TTC549 (cell line): ENCODE results near the gene SBF2.
A peak's percentile ranks its signal among the peaks of the same experiment; 100 is the strongest.
"Not testable (repeated sequence)": the region's sequence is repeated elsewhere in the genome, so short reads cannot be mapped to it uniquely, and the experiment has no call there.

Source experiments
- FAIRE-seq: peaks from 2 replicates; lab custom pipeline; 2012; peaks lifted over from hg19 to GRCh38; lab: Jason Lieb, UNC

The SBF2 gene

DNA sequence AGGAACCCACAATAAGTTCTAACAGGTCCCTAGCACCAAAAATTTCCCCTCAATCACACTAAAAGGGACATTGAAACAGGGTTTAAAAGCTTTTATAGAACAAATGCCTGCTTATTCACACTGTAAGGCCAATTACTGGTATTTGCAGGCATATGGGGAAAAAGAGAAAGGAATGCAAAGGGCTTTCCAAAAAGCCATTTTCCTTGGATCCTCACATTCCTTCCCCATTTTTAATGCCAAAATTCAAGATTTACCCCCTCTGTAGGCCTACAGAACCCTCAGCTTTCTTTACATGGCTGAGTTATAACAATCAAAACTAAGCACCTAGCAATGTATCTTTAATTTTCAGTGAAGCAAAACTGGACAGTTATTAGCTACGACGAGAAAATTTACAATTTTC lies 102.0 kb downstream of the SBF2 start:
- FAIRE-seq: no peak

DNA sequence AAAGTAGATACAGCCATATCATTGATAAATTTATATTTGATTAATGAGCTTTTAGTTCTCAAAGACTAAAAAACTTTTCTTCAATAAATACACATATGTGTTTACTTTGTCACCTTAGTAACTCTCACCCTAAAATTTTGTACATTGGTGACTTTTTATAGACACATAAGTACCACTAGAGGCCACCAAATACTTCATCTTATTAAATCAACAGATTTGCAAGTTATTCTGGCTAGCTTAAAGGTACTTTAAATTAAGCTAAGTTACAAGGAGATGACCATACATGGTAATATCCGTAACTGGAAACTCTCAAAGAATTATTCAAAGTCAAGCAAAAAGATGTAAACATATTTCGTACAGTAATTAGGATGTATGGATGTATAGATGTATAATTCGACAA lies 112.2 kb downstream of the SBF2 start:
- peak; percentile 75 for FAIRE-seq

DNA sequence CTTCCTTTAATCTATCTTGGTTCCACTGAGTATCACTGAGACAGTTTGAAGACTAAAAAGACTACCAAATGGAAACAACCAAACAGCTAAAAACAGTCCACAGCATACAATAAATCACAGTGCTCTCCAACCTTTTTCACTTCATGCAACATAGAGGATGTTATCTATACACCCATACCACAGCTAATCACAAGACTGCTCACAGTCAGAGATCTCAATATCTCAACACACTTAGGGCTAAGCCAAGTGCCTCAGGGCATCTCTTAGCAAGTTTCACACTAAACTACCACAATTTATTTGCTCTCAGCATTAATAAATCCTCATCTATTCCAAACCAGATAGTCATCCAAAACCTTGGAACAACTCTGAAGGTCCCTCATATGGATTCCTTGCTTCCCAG lies 129.4 kb downstream of the SBF2 start:
- FAIRE-seq: no peak

DNA sequence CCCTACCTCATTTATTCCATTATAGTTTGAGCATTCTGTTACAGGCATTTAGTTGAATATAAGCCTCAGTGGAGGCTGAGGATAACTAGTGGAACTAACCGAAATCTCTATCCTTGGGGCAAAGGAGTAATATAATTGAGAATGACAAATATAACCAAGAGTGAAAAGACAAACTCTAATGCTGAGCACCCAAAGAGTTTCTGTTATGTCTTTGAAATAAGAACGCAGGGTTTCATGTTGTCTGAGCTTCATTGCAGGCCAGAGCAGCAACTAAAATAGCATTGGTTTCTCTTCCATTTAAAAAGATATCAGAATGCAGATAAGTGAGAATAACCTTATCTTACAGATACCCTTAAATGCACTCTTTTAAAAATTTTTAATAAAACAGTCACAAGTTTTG lies 131.8 kb downstream of the SBF2 start:
- FAIRE-seq: no peak

DNA sequence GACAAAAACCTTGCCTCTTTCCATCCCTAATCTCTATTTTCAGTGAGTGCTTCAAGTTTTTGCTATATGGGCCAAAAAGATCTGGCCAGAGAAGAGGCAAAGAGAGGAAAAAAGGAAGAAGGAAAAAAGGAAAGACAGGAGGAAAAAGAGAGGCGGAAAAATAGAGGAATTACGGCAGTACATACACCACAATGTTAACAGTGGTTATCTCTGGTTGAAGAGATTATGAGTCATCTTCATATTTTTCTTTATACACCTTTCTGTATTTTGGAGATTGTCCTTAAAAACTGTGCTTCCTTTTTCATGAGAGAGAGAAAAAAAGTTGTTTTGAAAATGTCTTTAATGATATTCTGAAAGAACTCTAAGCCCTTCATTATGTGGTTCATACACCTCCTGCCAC lies 133.7 kb downstream of the SBF2 start:
- FAIRE-seq: no peak

DNA sequence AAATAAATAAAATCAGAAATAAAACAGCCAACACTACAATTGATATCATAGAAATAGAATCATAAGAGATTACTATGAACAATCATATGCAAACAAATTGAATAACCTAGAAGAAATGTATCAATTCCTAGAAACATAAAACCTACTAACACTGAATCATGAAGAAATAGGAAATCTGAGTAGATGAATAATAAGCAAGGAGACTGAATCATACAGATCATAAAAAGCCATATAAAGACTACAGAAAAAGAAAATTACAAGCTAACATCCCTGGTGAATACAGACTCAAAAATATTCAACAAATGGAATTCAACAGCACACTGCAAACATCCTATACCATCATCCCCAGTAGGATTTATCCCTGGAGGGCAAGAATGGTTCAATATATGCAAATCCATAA lies 135.6 kb downstream of the SBF2 start:
- no peak for FAIRE-seq

DNA sequence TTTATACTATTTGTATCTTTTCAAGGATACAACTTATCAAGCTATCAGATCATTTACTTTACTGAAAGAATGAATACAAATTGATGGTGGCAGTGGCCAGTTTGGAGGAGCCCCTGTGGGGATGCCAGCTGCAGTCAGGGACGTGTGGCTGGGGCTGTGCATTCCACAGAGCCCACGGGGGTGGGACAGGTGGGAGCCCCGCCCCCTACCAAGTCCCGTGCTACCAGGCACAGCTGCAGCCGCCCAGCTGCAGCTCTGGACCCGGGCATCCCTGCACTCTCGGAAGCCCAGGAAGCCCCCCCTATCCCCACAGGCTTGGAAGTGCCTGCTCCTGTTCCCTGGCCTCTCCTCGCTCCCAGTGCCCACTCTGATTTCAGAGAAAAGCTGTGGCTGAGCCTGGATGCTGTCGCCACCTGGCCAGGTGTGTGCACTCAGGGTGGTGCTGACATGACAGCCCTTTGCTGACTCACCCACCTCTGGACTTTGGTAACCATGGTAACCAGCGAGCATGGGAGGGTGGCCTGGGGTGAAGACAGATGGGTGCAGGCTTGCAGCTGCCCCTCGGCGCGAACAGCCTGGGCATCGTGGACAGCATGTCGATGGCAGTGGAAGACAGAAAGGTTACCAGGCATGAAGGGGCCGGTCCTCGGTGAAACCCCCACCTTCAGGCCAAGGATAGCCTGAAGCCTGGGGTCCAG lies 138.1 kb downstream of the SBF2 start:
- no peak for FAIRE-seq

DNA sequence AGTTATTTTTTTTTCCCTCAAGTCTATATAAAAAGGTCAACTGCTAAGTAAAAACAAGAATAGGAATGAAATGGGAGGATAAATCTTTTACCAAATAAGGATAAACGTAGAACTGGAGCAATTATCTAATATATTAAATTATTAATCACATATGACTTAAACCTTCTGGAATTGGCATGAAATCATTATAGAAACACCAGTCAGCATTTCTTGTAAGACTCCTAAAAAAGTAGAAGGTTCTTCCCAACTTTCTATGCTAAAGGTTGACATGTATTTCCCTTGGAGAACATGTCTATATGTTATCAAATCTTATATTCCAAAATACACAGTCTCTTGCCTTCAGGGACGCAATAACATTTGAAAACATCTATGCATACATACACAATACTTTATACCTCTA lies 143.2 kb downstream of the SBF2 start:
- no peak for FAIRE-seq

DNA sequence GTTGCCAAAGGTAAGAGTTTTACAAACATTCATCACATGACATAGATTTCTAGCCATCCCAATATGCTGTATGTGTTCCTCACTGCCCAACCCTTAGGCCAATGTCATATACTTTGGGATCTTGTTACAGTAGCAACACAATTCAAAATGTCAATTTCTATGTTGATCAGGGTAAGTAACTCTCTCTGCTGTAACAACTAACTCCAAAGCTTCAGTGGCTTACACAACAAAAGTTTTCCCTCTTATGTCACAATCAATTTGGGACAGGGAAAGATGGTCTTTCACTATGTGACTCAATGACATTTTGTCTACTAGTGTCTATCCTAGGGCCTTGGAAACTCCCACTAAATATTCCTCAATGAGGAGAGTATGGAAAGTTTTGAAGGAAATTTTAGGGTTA lies 144.5 kb downstream of the SBF2 start:
- no peak for FAIRE-seq

DNA sequence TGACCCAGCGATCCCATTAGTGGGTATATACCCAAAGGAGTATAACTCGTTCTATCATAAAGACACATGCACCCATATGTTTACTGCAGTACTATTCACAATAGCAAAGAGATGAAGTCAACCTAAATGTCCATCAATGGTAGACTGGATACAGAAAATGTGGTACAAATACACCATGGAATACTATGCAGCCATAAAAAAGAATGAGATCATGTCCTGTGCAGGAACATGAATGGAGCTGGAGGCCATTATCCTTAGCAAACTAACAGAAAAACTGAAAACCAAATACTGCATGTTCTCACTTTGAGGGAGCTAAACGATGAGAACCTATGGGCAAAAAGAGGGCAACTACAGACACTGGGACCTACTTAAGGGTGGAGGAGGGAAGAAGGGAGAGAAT lies 146.8 kb downstream of the SBF2 start:
- no peak for FAIRE-seq

DNA sequence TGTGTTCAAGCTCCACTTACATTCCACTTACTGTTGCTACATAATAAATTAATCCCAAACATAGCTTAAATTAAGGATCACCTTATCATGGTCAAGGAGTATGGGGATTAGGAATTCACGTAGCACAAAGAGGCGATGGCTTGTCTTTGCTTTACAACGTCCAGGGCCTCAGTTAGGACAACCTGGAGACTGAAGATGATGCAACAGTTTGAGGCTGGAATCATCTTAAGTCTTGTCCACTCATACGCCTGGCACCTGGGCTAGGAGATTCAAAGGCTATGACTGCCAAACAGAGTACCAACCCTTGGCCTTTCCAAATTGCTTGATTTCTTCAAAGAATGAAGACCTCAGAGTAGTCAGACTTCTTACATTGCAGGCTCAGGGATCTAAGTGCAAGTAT lies 149.1 kb downstream of the SBF2 start:
- no peak for FAIRE-seq

DNA sequence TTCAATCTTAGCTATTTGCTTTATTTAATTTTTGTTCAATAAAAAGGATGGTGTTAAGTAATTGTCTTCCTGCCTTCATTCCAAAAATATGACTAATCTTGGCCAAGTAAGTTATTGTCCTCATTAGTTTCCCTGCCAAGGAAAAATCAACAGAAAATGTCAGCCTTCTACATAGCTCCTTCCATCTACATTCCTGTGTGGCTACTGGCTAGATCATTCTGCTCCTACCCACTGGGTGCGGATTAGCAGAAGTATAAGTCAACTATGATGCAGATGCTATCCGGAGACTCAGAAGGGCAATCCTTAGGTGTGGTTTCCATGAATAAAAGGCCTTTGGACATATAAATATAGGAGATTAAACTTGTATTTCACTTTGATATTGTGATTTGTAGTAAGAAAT lies 154.4 kb downstream of the SBF2 start:
- FAIRE-seq: no peak

DNA sequence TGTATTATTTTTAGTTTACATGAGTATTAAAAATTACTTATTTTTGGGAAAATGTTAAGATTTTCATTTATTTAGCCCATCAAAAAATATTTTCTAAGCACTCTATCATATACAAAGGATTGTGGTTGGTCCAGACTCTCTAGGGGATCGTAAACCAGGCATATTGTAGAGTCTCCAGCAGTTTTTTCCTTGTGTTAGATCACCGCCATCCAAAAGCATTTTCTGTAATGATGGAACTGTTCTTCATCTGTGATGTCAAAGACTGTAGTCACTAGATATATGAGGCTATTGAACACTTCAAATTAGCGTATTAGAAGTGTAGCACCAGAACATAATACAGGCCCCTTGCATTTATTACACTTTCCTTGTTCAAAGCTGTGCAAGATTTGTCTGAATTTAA lies 154.9 kb downstream of the SBF2 start:
- no peak for FAIRE-seq

DNA sequence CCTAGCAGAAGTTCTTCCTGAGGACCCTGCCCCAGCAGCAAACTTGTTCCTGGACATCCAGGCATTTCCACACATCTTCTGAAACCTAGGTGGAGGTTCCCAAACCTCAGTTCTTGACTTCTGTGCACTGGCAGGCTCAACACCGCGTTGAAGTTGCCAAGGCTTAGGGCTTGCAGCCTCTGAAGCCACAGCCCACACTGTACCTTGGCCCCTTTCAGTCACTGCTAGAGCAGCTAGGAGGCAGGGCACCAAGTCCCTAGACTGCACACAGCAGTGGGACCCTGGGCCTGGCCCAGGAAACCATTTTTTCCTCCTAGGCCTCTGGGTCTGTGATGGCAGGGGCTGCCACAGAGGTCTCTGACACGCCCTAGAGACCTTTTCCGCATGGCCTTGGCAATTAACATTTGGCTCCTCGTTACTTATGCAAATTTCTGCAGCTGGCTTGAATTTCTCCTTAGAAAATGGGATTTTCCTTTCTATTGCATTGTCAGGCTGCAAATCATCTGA lies 159.0 kb downstream of the SBF2 start:
- no peak for FAIRE-seq

DNA sequence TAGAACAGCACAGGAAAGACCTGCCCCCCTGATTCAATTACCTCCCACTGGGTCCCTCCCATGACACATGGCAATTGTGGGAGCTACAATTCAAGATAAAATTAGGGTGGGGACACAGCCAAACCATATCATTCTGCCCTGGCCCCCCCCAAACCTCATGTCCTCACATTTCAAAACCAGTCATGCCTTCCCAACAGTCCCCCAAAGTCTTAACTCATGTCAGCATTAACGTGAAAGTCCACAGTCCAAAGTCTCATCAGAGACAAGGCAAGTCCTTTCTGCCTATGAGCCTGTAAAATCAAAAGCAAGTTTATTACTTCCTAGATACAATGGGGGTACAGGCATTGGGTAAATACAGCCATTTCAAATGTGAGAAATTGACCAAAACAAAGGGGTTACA lies 159.8 kb downstream of the SBF2 start:
- FAIRE-seq: not testable (repeated sequence)

DNA sequence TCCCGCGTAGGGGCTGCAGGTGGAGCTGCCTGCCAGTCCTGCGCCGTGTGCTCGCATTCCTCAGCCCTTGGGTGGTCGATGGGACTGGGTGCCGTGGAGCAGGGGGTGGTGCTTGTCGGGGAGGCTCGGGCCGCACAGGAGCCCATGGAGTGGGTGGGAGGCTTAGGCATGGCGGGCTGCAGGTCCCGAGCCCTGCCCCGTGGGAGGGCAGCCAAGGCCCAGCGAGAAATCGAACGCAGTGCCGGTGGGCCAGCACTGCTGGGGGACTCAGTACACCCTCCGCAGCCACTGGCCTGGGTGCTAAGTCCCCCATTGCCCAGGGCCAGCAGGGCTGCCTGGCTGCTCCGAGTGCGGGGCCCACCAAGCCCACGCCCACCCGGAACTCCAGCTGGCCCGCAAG lies 160.8 kb downstream of the SBF2 start:
- FAIRE-seq: not testable (repeated sequence)

DNA sequence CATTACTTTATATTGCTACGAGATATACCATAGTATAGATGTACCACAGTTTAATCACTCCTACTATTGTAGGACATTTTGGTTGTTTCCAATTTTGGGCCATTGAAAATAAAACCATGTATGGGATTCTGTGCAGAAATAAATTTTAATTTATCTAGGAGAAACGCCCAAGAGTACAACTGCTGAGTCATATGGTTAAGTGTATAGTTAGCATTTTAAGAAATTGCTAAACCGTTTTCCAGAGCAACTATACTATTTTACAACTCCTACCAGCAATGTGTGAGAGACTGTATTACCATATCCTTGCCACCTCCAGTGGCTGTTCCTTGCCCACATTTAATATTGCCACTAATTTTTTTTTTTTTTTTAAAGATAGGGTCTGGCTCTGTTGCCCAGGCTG lies 163.1 kb downstream of the SBF2 start:
- no peak for FAIRE-seq

DNA sequence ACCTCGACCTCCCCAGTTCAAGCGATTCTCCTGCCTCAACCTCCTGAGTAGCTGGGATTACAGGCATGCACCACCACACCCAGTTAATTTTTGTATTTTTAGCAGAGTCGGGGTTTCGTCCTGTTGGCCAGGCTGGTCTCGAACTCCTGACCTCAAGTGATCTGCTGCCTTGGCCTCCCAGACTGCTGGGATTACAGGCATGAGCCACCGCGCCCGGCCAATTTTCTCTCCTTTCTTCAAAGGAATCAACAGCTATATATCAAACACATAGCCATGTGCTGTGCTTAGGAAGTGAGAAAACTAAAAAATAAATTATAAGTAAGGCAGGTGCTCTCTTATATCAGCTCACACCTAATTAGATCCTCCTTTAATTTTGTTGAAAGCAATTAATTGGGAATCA lies 164.8 kb downstream of the SBF2 start:
- FAIRE-seq: not testable (repeated sequence)

DNA sequence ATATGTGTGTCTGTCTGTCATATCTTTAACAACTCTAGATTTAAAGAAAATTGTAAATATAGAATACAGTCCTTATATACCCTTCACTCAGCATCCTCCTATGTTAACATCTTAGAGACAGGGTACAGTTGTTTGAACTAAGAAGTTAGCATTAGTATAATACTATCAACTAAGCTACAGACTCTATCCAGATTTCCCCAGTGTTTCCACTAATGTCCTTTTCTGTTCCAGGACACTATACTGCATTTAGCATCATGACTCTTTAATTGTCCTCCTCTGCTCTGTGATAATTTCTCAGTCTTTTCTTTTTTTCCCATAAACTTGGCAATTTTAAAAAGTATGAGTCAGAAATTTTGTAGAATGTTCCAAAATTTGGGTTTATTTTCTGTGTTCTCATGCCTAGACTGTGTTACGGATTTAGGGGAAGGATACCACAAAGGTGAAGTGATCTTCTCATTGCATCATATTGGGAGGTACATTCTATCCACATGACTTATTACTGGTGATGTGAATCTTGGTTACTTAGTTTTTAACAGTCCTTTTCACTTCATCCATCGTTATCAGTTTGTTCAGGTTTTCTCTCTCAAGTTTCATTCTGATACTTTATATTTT lies 168.4 kb downstream of the SBF2 start:
- no peak for FAIRE-seq

DNA sequence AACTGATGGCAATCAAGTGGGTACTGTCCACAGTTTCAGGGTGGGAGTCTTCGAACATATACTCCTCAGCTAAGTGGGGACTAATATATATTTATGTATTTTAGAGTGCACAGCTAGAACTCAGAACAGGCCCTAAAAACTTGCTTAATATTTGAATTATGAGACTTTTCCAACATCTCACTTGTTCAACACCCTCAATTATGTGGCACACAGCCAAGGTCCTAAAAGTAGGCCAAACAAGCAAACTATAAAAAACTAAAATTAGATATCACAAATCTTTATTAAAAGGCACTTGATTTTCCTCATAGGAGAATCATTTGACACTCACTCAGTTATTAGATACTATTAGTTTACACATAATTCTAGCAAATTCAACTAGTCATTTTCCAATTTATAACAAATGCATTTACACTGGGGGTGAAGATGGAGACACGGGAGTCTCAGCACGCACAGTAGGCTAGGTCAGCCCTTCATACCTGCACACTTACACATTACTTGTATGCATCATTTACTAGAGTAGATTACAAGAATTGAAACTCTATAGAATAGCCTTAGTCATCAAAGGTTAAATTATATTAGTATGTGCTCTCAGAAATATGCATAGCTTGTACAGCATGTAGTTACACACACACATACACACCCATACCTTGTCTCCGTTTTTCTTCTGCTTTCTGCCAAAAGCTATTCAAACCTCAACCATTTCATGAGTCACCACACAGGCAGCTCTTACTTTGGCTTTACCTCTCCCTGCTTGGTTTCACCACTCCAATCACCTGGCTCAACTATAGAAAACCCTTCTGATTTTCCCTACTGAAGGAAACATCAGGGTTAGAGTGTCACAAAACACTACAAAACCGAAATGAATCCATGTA lies 171.5 kb downstream of the SBF2 start:
- no peak for FAIRE-seq

DNA sequence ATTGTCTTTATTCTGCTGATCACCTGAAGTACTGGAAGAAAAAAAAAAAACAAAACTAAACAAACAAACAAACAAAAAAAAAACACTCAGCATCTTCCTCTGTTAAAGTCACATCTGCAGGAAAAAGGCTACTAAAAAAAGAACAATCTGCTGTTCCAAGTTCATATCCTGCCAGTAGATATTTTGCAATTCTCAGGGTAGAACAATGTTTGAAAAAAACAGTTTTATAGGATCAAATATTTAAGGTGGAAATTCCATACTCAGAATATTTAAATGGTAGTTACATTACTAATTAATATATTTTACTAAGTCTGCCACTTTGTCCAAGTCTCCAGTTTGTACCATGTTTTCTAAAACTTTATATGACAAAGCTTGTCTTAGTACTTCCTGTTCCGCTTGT lies 175.2 kb downstream of the SBF2 start:
- FAIRE-seq: no peak

DNA sequence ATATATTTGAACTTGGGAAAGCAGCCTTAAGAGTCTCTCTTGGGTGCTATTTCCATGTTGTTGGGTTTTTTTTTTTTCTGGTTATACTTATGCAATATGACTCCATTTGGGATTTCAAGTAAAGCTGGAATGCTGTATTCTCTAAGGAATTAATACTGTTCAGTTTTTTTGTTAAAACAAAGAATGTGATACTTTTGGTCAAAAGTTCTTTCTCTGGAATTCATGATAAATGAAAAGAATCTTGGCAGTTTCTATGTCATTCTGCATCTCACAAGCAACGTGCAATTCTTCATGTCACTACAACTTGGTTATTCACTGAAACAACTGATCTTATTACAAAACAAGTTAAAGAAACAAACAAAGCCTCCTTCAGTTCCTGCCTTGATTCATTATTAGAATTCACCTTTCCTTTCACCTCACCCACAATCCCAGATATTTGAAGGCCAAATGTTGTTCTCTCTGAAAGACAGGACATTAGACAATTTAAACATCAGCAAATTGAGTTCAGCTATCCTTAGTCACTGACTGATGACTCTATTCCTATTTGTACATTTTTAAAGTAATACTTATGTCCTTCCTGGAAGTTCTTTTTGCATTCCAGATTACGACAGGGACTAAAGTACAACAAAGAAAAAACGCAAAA lies 176.2 kb downstream of the SBF2 start:
- no peak for FAIRE-seq

DNA sequence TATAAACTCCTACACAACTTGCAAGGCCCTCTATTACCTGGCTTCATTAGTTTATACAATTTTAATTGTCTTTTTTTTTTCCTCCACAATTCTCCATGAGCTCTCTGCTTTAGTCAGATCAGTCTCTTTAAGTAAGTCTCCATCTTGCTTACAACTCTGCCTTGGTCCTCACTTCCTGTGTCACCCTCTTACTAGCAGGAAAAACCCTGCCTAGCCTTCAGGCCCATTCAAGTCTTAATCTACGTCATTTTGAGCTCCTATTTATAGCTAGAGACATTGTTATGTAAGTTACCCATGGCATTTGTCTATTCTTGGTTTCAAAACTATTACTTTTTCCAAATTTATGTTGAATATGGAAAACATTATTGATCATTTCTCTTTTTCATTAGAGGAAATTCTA lies 177.4 kb downstream of the SBF2 start:
- no peak for FAIRE-seq
